ENCODE results near the gene SACM1L. TPM values are rescaled to one million over a fixed set of nuclear protein-coding genes. Genes with fewer than 3 reads are reported as not detected.

Gene SACM1L
- total and polyA plus RNA-seq, 2 experiments from 2014 or later: 28.1 to 61.6 TPM

DNA sequence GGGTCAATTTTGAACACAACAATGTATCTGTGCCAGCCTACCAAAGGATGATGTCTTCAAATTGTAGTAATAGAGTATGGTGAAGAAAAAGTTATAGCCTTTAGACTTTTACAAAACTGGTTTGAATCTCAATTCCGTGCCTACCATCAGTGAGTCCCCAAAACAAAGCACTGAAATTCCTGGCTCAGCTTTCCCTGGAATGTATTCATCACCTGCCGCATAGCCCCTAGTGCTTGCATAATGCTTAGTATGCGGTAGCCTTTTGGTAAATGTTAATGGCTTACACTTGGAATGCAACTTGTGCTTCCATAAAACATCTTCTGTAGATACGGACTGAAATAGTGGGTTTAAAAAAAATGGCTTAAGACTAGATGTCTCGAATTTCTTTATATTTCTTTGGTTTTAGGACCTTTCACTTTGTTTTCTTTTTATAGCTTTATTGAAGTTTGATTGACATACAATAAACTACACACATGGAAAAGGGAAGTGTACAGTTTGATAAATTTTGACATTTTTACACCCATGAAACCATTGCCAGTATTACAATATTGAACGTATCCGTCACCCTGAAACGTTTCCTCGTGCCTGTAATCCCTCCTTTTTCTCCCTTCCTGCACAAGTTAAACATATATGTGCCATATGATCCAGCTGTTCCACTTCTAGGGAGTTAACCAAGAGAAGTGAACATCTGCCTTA is 12.1 kb downstream of the SACM1L start:
- 61% methylated on average over 9 of the region's 9 CpGs for WGBS (ENCODE audit: low lambda C conversion rate, missing lambda C conversion rate)
- H3K4me2 ChIP-seq: no peak overlapping the region

DNA sequence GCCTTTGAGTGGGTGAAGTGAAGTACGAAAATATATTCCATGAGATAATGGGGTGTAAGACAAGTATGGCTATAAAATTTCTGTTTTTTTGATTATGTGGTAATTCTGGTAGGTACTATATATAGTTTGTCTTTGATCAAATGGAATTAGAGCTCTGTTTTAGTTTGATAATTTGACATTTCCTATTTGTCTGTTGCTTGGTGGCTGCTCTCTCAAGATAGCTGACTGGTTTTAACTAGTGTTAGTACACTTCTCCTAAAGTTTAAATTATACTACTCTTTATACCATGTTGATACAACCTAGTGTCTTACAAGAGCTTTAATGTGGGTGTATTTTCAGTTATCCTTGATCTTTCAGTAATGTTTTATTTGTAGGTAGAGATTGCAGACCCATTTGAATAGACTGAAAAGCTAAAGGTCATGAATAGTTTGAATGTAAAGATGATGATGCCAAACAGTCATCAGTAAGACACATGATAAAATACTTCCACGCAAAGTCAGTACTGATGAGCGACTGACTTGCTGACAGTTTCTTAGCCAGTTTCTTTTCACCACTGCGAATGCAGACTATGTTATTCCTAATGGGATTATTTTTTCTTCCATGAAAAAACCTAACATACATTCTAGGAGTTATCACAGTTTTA is 15.2 kb downstream of the SACM1L start:
- Histone ChIP-seq H3K36me3 (replicated peaks; ENCODE audit: insufficient read depth, low read depth) (no peaks in the 10 kb centered on the region), H3K4me2 (no peak overlapping the region), H3K4me3 (no peak overlapping the region), H4K20me1 (ENCODE audit: insufficient read depth, poor library complexity, severe bottlenecking) (peaks cover 42% of the 10 kb centered on the region), H3K4me1 (ENCODE audit: insufficient read depth) (no peaks in the 10 kb centered on the region), H2AFZ (no peak overlapping the region), H3K9me3 (ENCODE audit: low read depth) (no peaks in the 10 kb centered on the region), H3K27ac (no peak overlapping the region), H3K79me2 (peaks cover 56% of the 10 kb centered on the region), H3K27me3 (no peaks in the 10 kb centered on the region), H3K9me2 (replicated peaks; ENCODE audit: insufficient read depth) (no peaks in the 10 kb centered on the region)
- DNase-seq (ENCODE audit: low spot score): no peak
- WGBS (ENCODE audit: low lambda C conversion rate, missing lambda C conversion rate): 95% methylated on average over 4 of the region's 4 CpGs
- TF ChIP-seq EZH2phosphoT487 (IDR thresholded peaks at IDR 0.05; ENCODE audit: low read depth, severe bottlenecking, unreplicated experiment) (no peak), EZH2 (IDR thresholded peaks at IDR 0.05; ENCODE audit: borderline replicate concordance) (no peak)
- TF ChIP-seq, protein P1, sequence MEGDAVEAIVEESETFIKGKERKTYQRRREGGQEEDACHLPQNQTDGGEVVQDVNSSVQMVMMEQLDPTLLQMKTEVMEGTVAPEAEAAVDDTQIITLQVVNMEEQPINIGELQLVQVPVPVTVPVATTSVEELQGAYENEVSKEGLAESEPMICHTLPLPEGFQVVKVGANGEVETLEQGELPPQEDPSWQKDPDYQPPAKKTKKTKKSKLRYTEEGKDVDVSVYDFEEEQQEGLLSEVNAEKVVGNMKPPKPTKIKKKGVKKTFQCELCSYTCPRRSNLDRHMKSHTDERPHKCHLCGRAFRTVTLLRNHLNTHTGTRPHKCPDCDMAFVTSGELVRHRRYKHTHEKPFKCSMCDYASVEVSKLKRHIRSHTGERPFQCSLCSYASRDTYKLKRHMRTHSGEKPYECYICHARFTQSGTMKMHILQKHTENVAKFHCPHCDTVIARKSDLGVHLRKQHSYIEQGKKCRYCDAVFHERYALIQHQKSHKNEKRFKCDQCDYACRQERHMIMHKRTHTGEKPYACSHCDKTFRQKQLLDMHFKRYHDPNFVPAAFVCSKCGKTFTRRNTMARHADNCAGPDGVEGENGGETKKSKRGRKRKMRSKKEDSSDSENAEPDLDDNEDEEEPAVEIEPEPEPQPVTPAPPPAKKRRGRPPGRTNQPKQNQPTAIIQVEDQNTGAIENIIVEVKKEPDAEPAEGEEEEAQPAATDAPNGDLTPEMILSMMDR (IDR thresholded peaks at IDR 0.05; ENCODE audit: poor library complexity): no peak

More for the DNA sequence above, 12.1 kb downstream of the SACM1L start:
- H2AFZ ChIP-seq: no peak overlapping the region
- no peaks in the 10 kb centered on the region for H3K27me3 ChIP-seq
- no peak for TF ChIP-seq EZH2 (IDR thresholded peaks at IDR 0.05; ENCODE audit: borderline replicate concordance)
- TF ChIP-seq, protein P1 (IDR thresholded peaks at IDR 0.05; ENCODE audit: poor library complexity): no peak
- peaks cover 44% of the 10 kb centered on the region for H4K20me1 ChIP-seq (ENCODE audit: insufficient read depth, poor library complexity, severe bottlenecking)
- H3K4me3 ChIP-seq: no peak overlapping the region
- no peaks in the 10 kb centered on the region for H3K9me2 ChIP-seq (replicated peaks; ENCODE audit: insufficient read depth)
- no peaks in the 10 kb centered on the region for H3K9me3 ChIP-seq (ENCODE audit: low read depth)
- H3K36me3 ChIP-seq (replicated peaks; ENCODE audit: insufficient read depth, low read depth): no peaks in the 10 kb centered on the region
- no peak overlapping the region for H3K27ac ChIP-seq
- H3K4me1 ChIP-seq (ENCODE audit: insufficient read depth): no peaks in the 10 kb centered on the region
- peaks cover 86% of the 10 kb centered on the region for H3K79me2 ChIP-seq
- no peak for DNase-seq (ENCODE audit: low spot score)

DNA sequence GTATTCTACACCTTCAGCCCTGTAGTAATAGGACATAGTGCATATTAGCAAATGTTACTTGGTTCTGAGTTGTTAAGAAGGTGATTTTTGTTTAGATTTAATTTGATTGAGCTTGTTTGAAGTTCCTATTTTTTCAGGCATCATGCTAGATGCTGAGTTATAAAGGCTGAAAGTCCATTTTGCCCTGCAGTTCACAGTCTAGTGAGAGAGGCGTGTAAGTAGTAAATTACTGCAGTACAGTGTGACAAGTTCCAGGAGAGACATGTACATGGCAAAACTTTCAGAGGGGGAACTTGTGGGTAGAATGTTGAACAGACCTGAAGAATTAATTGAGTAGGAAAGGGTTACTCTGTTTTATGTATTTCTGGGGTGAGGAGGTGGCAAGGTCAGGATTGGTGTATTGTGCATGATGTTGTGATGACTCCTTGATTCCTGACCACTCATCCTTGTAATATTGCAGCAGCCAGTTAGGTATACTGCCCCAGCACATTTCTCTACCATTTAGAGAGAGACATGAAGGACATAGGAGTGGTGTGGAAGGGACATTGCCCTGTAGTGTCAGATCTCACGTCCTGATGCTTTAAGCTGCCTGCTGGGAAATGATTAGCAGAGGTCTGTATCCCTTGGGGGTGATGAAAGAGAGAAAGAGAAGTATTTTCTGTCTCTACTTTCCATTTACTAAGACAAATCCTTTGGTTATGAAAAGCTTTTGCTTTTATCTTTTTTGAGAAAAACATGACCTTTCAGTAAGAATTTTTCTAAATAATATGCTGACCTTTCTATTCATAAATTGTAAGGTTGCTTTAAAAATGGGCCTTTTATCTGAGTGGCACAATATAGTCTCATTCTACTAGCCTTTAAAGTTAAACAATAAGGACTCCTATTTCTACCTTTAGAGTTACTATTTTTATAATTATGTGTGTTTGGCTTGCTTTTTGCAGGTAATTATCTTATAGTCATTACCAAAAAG is 16.9 kb downstream of the SACM1L start:
- TF ChIP-seq, protein P1 (IDR thresholded peaks at IDR 0.05; ENCODE audit: poor library complexity): no peak
- no peak for TF ChIP-seq EZH2 (IDR thresholded peaks at IDR 0.05; ENCODE audit: borderline replicate concordance)
- TF ChIP-seq EZH2phosphoT487 (IDR thresholded peaks at IDR 0.05; ENCODE audit: low read depth, severe bottlenecking, unreplicated experiment): no peak
- WGBS (ENCODE audit: low lambda C conversion rate, missing lambda C conversion rate): 70% methylated on average over 2 of the region's 2 CpGs
- H3K4me2 ChIP-seq: no peak overlapping the region
- no peak overlapping the region for H3K27ac ChIP-seq
- no peak for DNase-seq (ENCODE audit: low spot score)
- H3K9me2 ChIP-seq (replicated peaks; ENCODE audit: insufficient read depth): no peaks in the 10 kb centered on the region
- H3K36me3 ChIP-seq (replicated peaks; ENCODE audit: insufficient read depth, low read depth): no peaks in the 10 kb centered on the region
- peaks cover 40% of the 10 kb centered on the region for H3K79me2 ChIP-seq
- no peaks in the 10 kb centered on the region for H3K4me1 ChIP-seq (ENCODE audit: insufficient read depth)
- H2AFZ ChIP-seq: no peak overlapping the region
- no peaks in the 10 kb centered on the region for H3K27me3 ChIP-seq
- H4K20me1 ChIP-seq (ENCODE audit: insufficient read depth, poor library complexity, severe bottlenecking): peaks cover 28% of the 10 kb centered on the region
- H3K4me3 ChIP-seq: no peak overlapping the region
- H3K9me3 ChIP-seq (ENCODE audit: low read depth): no peaks in the 10 kb centered on the region
